Heart left ventricle (tissue), 16 donors: Measurements from ENCODE around the gene DZIP1L. TPM values are rescaled to one million over a fixed set of nuclear protein-coding genes. Genes with fewer than 3 reads are reported as not detected.
"Not testable (repeated sequence)": the region's sequence is repeated elsewhere in the genome, so short reads cannot be mapped to it uniquely, and the experiment has no call there.

Experiments used
- ATAC-seq, 4 donors: fragments of 200-7000 bp; cut with Tn5 transposase; one replicate each; pipeline ENCODE4 v1.9.1; 2020 to 2022; ENCODE audit warnings: moderate library complexity in 4 of 4, mild to moderate bottlenecking in 3 of 4, moderate number of reproducible peaks in 1 of 4
- DNase-seq, 5 donors: peaks; one replicate each; pipeline ENCODE4 v3.0.0-alpha.2; 2020
- H3K27ac ChIP-seq, 12 donors: fragments of 200-600 bp; sonication (generic) in 4 of 12; one replicate each; pipeline versions ENCODE4 v1.5.0 to v1.8.0; 2016 to 2022; ENCODE audit warnings: mild to moderate bottlenecking in 2 of 12
- H3K27me3 ChIP-seq, 9 donors: fragments of 200-600 bp; sonication (generic) in 2 of 9; one replicate each; pipeline versions ENCODE4 v1.5.1 to v1.8.0; 2016 to 2022; ENCODE audit warnings: mild to moderate bottlenecking in 3 of 9
- H3K36me3 ChIP-seq, 9 donors: fragments of 200-600 bp; sonication (generic) in 2 of 9; one replicate each; pipeline versions ENCODE4 v1.5.0 to v1.8.0; 2018 to 2022; ENCODE audit warnings: mild to moderate bottlenecking in 2 of 9
- H3K4me1 ChIP-seq, 12 donors: fragments of 200-600 bp; sonication (generic) in 4 of 12; one replicate each; pipeline versions ENCODE4 v1.5.0 to v1.8.0; 2016 to 2022; ENCODE audit warnings: mild to moderate bottlenecking in 3 of 12
- H3K4me3 ChIP-seq, 12 donors: fragments of 200-600 bp; sonication (generic) in 4 of 12; one replicate each; pipeline versions ENCODE4 v1.5.0 to v1.8.0; 2017 to 2022; ENCODE audit warnings: mild to moderate bottlenecking in 9 of 12, moderate library complexity in 4 of 12
- H3K9me3 ChIP-seq, 12 donors: fragments of 200-600 bp; sonication (generic) in 4 of 12; one replicate each; pipeline versions ENCODE4 v1.5.0 to v1.8.0; 2016 to 2022; ENCODE audit warnings: mild to moderate bottlenecking in 1 of 12
- CTCF ChIP-seq, 12 donors: fragments of 200-600 bp; sonication (generic) in 4 of 12; IDR thresholded peaks; one replicate each; pipeline versions ENCODE4 v1.5.0 to v1.8.0; 2018 to 2022; ENCODE audit warnings: antibody characterized with exemption in 12 of 12, mild to moderate bottlenecking in 5 of 12
- POLR2A ChIP-seq, 2 donors: fragments of 450-650 bp; IDR thresholded peaks; one replicate each; pipeline ENCODE4 v1.6.1; 2017; ENCODE audit warnings: antibody characterized with exemption in 2 of 2, mild to moderate bottlenecking in 2 of 2, moderate library complexity in 2 of 2
- WGBS, 4 donors: extraction: QIAGEN DNeasy Blood & Tissue Kit in 2 of 4; methylation state at CpG; one replicate each; pipeline versions ENCODE4 v1.1.5 to v1.1.7; 2013 to 2018; 5-methylcytosine and 5-hydroxymethylcytosine counted together
- intact Hi-C, 10 donors: fragments of 100-400 bp; cut with DNase I; formaldehyde crosslinking; loops; one replicate each; pipeline versions ENCODE4 v1.11.1 to v1.14.2; 2022
- polyA plus RNA-seq, 2 donors: library from polyadenylated mRNA; stranded (reverse); fragments of 200-250 nt; gene quantifications; one replicate each; pipeline ENCODE4 v1.2.3, GENCODE V29; 2013
- total RNA-seq, 9 donors: library from RNA; depleted of rRNA in 2 of 9; stranded (reverse); fragments of >200 nt in 2 of 9; fragmentation: NEBNext Ultra II Directional in 3 of 9; extraction: Animal tissue kit (Norgen Biotek cat#: 25700) in 3 of 9; gene quantifications; one replicate each; pipeline versions ENCODE4 v1.1.0 to v1.2.4, GENCODE V29; 2016 to 2023
- donor health status: ischemic (EF 13 %, LVEDD 7.1; RV severe dilation, severe dysfunction).
- donor health status: healthy with polysubstance abuse.
- donor health status: DM: no; HTN: yes; CAD: no.
- donor health status: DM: no; HTN: no; CAD: no.
- donor health status: ischemic (EF 25% LVEDD 6.9; RV normal size, moderate dysfunction).
- donor health status: ischemic (EF 25% LVEDD 5.7; RV mildly dilated, moderate dysfunction).
- donor health status: healthy.
- donor health status: DM: yes; HTN: yes; CAD: no.
- donor health status: ischemic (EF 35%, LVEDD 5.7; RV mildly dilated, moderate dysfunction).
- donor health status: nonischemic (EF 11% LVEDD 7.7; RV severe dilation, severe dysfunction).
- donor health status: DM: yes; HTN: yes; CAD: no.
- donor health status: PGD.
- donor health status: ischemic (EF 29% LVEDD 5.4; RV normal size, mild dysfunction).
- donor health status: nonischemic (EF 23%, LVEDD 6.1; RV moderate dilation, normal function).

The DZIP1L gene
- total and polyA plus RNA-seq, 11 donors: 1.6 to 7.6 (median 3.6) TPM

GRCh38 chr3:138148503-138148902 lies 33.1 kb upstream of the DZIP1L start:
- peaks cover 0 to 10% (median 4%) of the 10 kb centered on the region in 12 donors for H3K9me3 ChIP-seq
- no peak for TF ChIP-seq CTCF (IDR thresholded peaks at IDR 0.05)
- no peak overlapping the region for H3K27ac ChIP-seq
- ATAC-seq (no peak), DNase-seq (no peak)
- intact Hi-C loops: no loop called here
- no peak overlapping the region for H3K4me3 ChIP-seq
- WGBS, 4 donors: 72 to 75% (median 74%) methylated on average over 4 of the region's 4 CpGs
- H3K4me1 ChIP-seq: no peaks in the 10 kb centered on the region
- H3K27me3 ChIP-seq: no peaks in the 10 kb centered on the region
- H3K36me3 ChIP-seq: no peaks in the 10 kb centered on the region

- intact Hi-C loops, H3K4me3 ChIP-seq, H3K27ac ChIP-seq, ATAC-seq, DNase-seq, H3K36me3 ChIP-seq, H3K27me3 ChIP-seq: not testable (repeated sequence)
- WGBS, 4 donors: 92 to 97% (median 95%) methylated on average over 3 of the region's 3 CpGs
- H3K4me1 ChIP-seq: peaks cover 0 to 17% (median 0%) of the 10 kb centered on the region in 12 donors
- H3K9me3 ChIP-seq: peaks cover 0 to 13% (median 2%) of the 10 kb centered on the region in 12 donors
These were observed 26.8 kb upstream of the DZIP1L start for GRCh38 chr3:138142181-138142580.

- DNase-seq: no peak
- TF ChIP-seq CTCF (IDR thresholded peaks at IDR 0.05) (no peak), POLR2A (IDR thresholded peaks at IDR 0.05) (no peak)
These were observed 25.5 kb upstream of the DZIP1L start for GRCh38 chr3:138140940-138141339.

GRCh38 chr3:138139691-138140090 lies 24.3 kb upstream of the DZIP1L start:
- intact Hi-C loops: no loop called here
- peak overlapping the region in 1 of 12 donors; percentile 61 for H3K27ac ChIP-seq
- WGBS, 4 donors: 34 to 78% (median 38%) methylated on average over 2 of the region's 2 CpGs
- no peaks in the 10 kb centered on the region for H3K27me3 ChIP-seq
- peaks cover 0 to 13% (median 2%) of the 10 kb centered on the region in 12 donors for H3K9me3 ChIP-seq
- TF ChIP-seq CTCF (IDR thresholded peaks at IDR 0.05): no peak
- TF ChIP-seq POLR2A (IDR thresholded peaks at IDR 0.05): no peak
- H3K4me1 ChIP-seq: peaks cover 0 to 33% (median 0%) of the 10 kb centered on the region in 12 donors
- H3K4me3 ChIP-seq: no peak overlapping the region
- DNase-seq: no peak
- H3K36me3 ChIP-seq: no peaks in the 10 kb centered on the region
- no peak for ATAC-seq

More at GRCh38 chr3:138140940-138141339, 25.5 kb upstream of the DZIP1L start:
- ATAC-seq: no peak
- peaks cover 0 to 26% (median 0%) of the 10 kb centered on the region in 12 donors for H3K4me1 ChIP-seq
- H3K27ac ChIP-seq: no peak overlapping the region
- no peaks in the 10 kb centered on the region for H3K27me3 ChIP-seq
- H3K9me3 ChIP-seq: peaks cover 0 to 13% (median 2%) of the 10 kb centered on the region in 12 donors
- intact Hi-C loops: no loop called here
- no peaks in the 10 kb centered on the region for H3K36me3 ChIP-seq
- H3K4me3 ChIP-seq: no peak overlapping the region

GRCh38 chr3:138137861-138138260 lies 22.5 kb upstream of the DZIP1L start:
- Histone ChIP-seq H3K27ac (peak overlapping the region in 1 of 12 donors; percentile 82), H3K4me3 (no peak overlapping the region), H3K27me3 (no peaks in the 10 kb centered on the region), H3K4me1 (peaks cover 0 to 40% (median 0%) of the 10 kb centered on the region in 12 donors), H3K9me3 (no peaks in the 10 kb centered on the region), H3K36me3 (no peaks in the 10 kb centered on the region)
- TF ChIP-seq POLR2A (IDR thresholded peaks at IDR 0.05) (no peak), CTCF (IDR thresholded peaks at IDR 0.05) (no peak)
- DNase-seq (no peak), ATAC-seq (no peak)
- WGBS, 4 donors: 66 to 76% (median 71%) methylated on average over 2 of the region's 2 CpGs
- intact Hi-C loops: no loop called here
